GM18505 (cell line): ENCODE measurements around the gene CFAP54.
"Not testable (repeated sequence)": the region's sequence is repeated elsewhere in the genome, so short reads cannot be mapped to it uniquely, and the experiment has no call there.

Experiments used
- ATAC-seq: cut with Tn5 transposase; IDR thresholded peaks from one replicate; pipeline ENCODE4 v1.9.1; 2021; ENCODE audit not compliant: unreplicated experiment
- POLR2A ChIP-seq: IDR thresholded peaks from 4 replicates; pipeline ENCODE4 v1.6.1; 2011; ENCODE audit warnings: borderline replicate concordance; ENCODE audit not compliant: insufficient read depth, insufficient read length; ENCODE audit errors: extremely low read depth

Gene CFAP54

DNA sequence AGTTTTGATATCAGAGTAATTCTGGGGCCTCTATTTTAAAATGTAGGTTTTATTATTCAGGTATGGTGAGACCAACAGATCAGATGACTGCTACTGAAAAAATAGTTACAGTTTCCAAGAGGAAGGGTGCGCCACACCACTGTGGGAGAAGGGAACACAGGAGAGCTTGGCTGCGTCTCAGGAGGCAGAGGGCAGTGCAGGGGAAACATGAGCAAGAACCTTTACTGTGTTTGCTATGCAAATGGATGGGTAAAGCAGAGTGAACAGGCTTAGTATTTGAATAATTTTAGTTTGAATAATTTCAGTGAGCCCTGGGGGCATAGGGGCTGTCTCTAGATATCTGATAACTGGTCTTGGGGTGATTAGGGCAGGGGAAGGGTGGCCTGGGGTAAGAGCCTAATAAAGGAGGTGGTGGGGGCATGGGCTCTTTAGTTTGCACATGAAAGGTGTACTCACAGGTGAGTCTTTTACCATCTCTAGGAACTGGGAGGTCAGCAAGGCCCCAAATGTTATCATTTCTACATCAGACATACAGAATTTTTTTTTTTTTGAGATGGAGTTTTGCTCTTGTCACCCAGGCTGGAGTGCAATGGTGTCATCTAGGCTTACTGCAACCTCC lies 220.9 kb downstream of the CFAP54 start:
- no peak for TF ChIP-seq POLR2A
- ATAC-seq, result no peak

DNA sequence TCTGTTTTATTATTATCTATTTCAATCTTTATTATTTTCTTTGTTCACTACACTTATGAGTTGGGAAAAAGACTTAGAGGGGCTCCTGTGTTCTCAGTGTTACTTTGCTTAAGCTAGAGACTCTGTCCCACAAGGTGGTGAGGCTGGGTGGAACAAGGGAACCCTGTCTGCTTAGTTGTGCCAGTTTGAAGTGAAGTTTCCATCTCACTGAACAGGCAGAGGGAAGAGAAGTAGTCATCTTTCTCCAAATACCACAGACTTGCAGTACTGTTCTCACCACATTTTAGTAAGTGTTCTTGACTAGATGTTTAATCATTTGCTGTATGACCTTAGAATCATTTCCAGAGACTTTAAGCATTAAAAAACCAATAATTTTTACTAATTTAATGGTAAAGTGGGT lies 222.0 kb downstream of the CFAP54 start:
- no peak for TF ChIP-seq POLR2A
- ATAC-seq, result peak; percentile 67

DNA sequence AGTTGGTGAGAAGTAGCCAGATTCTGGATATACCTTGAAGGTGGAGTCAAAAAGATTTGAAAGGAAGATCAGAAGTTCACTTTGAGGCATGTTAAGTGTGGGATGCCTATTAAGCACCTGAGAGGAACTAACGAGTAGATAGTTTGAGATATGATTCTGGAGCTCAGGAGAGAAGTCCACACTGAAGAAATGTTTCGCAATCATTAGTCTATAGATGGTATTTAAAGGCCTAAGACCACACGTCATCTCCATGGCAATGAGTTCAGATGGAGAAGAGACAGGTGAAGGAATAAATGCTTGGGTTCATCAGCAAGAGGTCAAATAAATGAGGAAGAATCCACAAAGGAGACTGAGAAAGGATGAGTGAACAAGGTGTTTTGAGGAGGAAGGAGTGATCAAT lies 224.8 kb downstream of the CFAP54 start:
- TF ChIP-seq POLR2A, result no peak
- ATAC-seq, result no peak

DNA sequence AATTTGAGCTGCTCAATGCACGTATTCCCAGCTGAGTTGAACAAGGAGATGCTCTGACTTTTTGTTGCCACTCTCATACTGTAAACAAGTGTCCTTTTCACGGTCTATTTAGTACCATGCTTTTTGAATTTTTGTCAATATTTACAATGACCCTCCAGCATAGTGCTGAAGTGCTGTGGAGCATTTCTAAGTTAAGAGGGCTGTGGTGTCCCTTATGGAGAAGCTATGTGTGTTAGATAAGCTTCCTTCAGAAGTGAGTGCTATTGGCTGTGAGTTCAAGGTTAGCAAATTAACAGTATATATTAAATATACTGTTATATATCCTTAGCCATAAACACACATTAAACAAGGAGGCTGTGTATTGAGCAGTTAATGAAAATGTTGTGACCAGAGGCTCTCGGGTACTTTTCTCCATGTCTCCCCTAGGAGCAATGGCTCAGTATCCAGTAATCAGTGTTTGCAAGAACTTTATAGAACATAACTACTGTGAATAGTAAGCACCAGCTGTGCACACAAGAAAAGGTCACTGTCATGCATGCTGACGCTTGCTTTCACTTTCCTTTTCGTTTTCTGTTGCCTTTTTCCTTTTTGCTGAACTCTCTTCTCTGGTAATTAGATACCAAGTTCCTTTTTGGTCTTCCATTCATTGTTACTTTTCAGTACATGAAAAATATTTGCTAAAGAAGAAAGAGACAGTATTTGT lies 230.4 kb downstream of the CFAP54 start:
- peak; percentile 96 for ATAC-seq
- no peak for TF ChIP-seq POLR2A

DNA sequence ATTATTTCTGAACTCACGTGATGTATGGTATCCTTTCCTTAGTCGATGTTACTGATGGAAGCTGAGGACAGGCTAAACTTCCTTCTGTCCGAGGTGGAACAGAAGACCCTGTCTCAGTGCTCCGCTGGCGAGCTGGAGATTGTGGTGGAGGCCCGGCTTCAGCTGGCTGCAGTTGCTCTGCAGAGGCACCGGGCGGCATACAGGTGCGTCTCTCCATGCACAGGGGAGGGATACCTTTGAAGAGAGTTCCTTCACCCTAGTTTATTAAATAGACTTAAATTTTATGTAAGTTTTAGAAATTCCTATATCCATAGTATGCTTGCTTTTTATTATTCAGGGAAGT lies 231.0 kb downstream of the CFAP54 start:
- ATAC-seq, result peak; percentile 69
- TF ChIP-seq POLR2A, result no peak

DNA sequence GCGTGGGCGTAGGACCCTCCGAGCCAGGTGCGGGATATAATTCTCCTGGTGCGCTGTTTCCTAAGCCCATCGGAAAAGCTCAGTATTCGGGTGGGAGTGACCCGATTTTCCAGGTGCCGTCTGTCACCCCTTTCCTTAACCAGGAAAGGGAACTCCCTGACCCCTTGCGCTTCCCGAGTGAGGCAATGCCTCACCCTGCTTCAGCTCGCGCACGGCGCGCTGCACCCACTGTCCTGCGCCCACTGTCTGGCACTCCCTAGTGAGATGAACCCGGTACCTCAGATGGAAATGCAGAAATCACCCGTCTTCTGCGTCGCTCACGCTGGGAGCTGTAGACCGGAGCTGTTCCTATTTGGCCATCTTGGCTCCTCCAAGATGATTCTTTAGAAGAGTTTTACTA lies 240.1 kb downstream of the CFAP54 start:
- ATAC-seq, result not testable (repeated sequence)

DNA sequence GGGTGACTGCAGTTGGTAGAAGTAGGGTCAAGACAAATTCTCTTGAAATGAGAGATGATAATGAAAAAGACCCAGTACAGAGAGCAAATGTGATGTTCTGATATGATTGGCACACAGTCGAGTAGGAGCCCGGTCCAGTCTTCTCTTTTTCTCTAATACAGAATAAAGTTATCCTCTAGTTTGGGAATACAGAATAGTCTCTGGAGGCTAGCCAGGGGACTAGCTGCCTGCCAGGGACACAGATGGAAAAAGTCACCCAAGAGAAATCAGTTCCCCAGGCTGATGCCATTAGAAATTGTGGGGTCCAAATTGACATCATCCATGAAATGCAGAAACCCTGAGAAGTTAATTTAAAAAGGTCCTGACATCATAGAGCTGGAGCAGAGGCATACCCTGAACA lies 240.5 kb downstream of the CFAP54 start:
- no peak for TF ChIP-seq POLR2A
- no peak for ATAC-seq

DNA sequence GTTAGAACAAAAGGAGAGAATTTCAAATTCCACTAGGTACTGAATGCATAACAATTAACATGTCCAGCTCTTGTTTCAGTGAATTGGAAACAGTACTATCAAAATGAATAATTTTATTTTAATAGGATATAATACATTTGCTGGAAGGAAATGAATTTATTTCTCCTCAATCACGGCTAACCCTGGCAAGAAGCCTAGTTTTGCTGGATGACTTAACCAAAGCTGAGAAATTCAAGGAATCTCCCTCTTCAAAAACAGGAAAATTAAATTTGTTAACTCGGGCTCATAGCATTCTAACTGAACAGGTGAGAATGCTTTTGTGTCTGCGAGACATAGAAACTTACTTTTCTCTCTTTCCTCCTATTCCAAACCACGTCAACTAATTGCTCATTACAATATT lies 254.2 kb downstream of the CFAP54 start:
- no peak for ATAC-seq

DNA sequence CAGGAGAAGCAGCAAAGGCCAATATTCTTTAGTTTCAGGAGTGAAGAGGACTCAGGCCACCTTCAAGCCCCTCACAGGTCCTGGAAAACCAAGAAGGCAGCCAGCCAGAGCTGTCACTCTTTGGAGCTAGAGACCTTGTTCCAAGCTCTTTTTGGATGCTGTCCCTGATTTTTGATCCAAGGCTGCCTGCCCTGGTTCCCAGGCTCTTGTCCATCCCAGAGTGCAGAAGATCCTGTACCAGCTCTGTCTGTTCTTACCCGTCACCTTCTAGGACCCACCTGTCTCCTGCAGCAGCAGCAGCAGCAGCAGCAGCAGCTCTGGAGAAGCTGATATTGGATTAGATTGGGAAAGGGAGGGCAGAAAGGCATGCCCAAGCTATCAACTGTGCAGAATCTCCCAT lies 260.6 kb downstream of the CFAP54 start:
- ATAC-seq, result no peak
- no peak for TF ChIP-seq POLR2A

More for the DNA sequence above, 254.2 kb downstream of the CFAP54 start:
- TF ChIP-seq POLR2A, result no peak

DNA sequence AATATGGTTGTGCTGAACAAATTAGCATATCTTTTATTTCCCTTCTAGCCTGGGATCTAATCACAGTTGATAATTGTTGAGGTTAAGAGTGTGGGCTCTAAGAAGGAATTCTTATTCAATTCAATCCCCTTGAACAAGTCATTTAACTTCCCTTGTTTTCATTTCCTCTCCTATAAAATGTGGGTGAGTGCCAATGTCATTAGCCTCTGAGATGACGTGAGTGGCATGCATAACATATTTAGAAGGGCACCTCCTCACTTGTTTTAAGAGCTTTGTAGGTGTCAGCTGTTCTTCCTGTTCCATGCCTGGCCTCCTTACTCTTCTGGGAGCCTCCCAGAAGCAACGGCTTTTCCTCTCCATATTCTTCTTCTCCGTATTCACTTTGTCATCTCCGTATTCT lies 262.2 kb downstream of the CFAP54 start:
- no peak for ATAC-seq
- no peak for TF ChIP-seq POLR2A

DNA sequence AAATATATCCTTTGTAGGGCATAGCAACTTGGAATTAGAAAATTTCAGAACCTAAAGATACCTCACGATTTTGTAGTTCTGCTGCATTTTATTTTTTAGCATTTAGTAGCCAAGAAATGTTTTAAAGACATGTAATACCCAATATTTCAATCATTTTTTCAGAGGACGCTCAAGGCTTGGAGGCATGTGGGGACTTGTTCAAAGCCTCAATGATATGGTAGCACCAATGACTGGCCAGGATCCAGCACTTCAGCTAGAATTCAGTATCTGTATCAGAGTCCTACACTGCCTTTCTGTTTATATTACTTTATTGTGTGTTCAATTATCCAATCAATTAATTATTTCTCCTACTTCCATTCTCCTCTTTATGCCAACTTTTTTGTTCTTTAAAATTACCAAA lies 262.8 kb downstream of the CFAP54 start:
- no peak for TF ChIP-seq POLR2A
- no peak for ATAC-seq

DNA sequence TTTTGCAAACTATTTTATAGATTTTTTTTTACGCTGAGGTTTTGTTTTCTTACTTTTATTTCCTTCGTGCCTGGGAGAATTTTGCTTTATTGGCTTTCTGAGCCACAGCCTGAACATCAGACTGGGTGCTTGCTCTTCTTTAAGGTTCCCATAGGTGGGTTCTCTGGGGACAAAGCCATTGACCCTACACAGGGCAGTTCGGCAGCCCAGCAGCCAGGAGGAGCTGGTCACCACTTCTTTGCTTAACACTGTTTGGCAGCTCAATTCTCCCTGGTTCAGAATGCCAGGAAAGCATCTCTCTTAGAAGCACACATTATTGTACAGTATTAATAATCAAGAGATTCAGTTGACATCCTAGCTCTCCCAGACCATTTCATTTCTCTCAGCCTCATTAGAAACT lies 276.9 kb downstream of the CFAP54 start:
- TF ChIP-seq POLR2A, result no peak
- no peak for ATAC-seq

DNA sequence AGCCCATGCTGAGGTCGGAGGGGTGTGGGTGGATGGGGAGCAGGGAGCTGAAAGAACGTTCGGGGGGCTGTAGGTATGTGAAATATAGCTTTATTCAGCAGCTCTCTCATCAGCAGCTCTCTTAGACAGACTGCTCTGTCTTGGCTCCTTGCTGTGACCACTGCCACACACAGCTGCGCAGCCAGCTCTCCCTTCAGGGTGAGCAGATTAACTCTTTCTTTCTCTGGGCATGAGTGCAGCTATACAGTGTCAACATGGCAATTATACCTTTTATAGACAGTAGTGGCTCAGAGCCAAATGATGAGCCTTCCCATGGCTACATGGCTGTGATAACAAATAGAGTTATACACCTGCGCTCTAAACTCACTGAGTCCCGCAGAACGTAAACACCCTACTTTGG lies 280.0 kb downstream of the CFAP54 start:
- no peak for TF ChIP-seq POLR2A
- ATAC-seq, result no peak

DNA sequence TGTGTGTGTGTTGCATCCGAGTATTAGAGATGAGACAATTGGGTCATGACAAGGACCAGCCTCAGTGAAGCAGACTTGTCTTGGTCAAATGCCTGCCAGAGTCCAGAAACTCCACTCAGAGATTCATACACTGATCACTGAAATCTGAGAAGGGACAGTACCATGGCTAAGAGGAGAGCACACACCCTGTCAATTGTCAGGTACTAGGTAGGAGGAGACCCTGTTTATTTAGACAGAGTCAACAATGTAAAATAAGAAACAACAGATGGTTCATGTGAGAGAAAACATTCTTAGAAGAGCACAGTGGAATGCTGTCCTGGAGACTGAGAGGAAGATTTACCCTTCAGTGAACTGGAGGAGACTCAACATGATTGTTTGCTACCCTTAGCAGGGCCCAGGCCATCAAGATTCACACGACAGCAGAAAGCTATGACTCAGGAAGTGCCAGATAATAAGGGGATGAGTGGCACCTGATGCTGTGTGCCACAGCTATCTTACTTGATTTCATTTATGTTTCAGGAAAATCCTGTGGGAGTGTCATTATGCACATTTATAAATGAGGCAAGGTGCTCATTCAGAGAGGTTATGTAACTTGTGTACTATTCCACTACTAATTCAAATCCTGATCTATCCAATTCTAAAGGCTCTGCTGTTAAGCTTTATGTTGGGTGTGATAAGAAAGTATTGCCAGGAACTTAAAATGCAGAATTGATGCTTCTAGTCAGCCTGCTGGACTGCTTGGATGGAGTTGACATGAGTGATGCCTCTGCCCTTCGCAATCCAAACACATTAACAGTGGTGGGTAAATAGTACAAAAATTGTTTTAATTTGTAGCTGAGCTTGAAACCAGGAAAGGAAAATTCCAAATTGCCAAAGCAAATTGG lies 281.1 kb downstream of the CFAP54 start:
- no peak for ATAC-seq
- no peak for TF ChIP-seq POLR2A
